HG03097 (cell line): ENCODE data around the gene CES5A.
"Not testable (repeated sequence)": the region's sequence is repeated elsewhere in the genome, so short reads cannot be mapped to it uniquely, and the experiment has no call there.

Source experiments
- ATAC-seq: cut with Tn5 transposase; IDR thresholded peaks from one replicate; pipeline ENCODE4 v1.9.1; 2021; ENCODE audit not compliant: unreplicated experiment, low FRiP score

CES5A gene

GRCh38 chr16:55830658-55831294 is 44.4 kb downstream of the CES5A start:
- no peak for ATAC-seq

- not testable (repeated sequence) for ATAC-seq
Observed at GRCh38 chr16:55829232-55829631, 45.9 kb downstream of the CES5A start.

GRCh38 chr16:55828680-55829079 is 46.5 kb downstream of the CES5A start:
- ATAC-seq = no peak

GRCh38 chr16:55825115-55825728 is 50.0 kb downstream of the CES5A start:
- no peak for ATAC-seq

GRCh38 chr16:55824473-55825000 is 50.6 kb downstream of the CES5A start:
- no peak for ATAC-seq

GRCh38 chr16:55822280-55822810 is 52.8 kb downstream of the CES5A start:
- ATAC-seq = no peak

- ATAC-seq = no peak
Observed at GRCh38 chr16:55821210-55821609, 54.0 kb downstream of the CES5A start.

GRCh38 chr16:55820615-55821014 is 54.6 kb downstream of the CES5A start:
- ATAC-seq = no peak

- no peak for ATAC-seq
Observed at GRCh38 chr16:55817236-55817912, 57.8 kb downstream of the CES5A start.

- not testable (repeated sequence) for ATAC-seq
Observed at GRCh38 chr16:55816222-55816621, 59.0 kb downstream of the CES5A start.

GRCh38 chr16:55815320-55815719 is 59.9 kb downstream of the CES5A start:
- no peak for ATAC-seq

- not testable (repeated sequence) for ATAC-seq
Observed at GRCh38 chr16:55814174-55814573, 61.0 kb downstream of the CES5A start.

GRCh38 chr16:55813730-55814129 is 61.4 kb downstream of the CES5A start:
- not testable (repeated sequence) for ATAC-seq

- no peak for ATAC-seq
Observed at GRCh38 chr16:55812951-55813350, 62.2 kb downstream of the CES5A start.

- no peak for ATAC-seq
Observed at GRCh38 chr16:55811811-55812210, 63.4 kb downstream of the CES5A start.

GRCh38 chr16:55810451-55810961 is 64.7 kb downstream of the CES5A start:
- ATAC-seq = no peak

- no peak for ATAC-seq
Observed at GRCh38 chr16:55809851-55810250, 65.3 kb downstream of the CES5A start.

- no peak for ATAC-seq
Observed at GRCh38 chr16:55809386-55809785, 65.8 kb downstream of the CES5A start.

GRCh38 chr16:55808286-55808685 is 66.9 kb downstream of the CES5A start:
- ATAC-seq = not testable (repeated sequence)

GRCh38 chr16:55805104-55805503 is 70.1 kb downstream of the CES5A start:
- not testable (repeated sequence) for ATAC-seq

GRCh38 chr16:55803681-55804080 is 71.5 kb downstream of the CES5A start:
- ATAC-seq = not testable (repeated sequence)
